ENCODE measurements around the gene IGSF3.
A peak's percentile ranks its signal among the peaks of the same experiment; 100 is the strongest.

DNA sequence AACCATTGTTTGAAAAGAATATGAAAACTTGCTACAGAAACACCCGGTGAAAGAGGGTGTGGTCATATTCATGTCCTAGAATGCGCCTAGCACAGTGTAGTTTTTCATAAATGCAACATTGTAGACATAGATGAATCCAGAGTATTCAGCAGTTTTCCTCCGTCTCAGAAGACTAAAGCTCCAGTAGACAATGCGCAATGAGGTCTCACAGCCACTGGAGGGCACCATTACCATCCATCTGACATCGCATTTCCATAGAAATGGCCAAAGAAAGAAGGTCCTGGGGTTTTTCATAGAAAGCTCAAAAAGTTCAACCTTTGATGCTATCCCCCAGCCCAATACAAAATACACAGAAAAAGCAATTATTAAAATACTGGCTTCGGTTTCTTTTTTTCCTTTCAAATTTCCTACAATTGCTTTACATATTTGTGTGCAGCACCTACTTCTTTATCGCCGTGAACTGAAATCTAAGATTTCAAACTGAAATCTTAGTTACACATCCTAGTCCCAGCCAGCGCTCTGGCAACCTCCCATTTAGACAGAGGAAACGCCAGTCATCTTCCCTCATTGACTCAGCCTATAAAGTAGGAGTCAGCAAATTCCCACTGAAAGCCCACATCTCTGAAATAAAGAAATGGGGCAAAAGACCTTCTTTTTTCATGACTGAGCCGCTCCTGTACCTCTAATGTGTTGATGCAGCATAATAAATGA lies 92.8 kb downstream of the IGSF3 start:
- TF ChIP-seq POLR2A (IDR thresholded peaks at IDR 0.05) (no peak), CTCF (IDR thresholded peaks at IDR 0.05) (peak; percentile 66 to 95 (median 88))

Measured in Peyer's patch (tissue), 4 donors.